Adrenal gland (tissue), 12 donors: Measurements from ENCODE around the gene CORO7. TPM values are rescaled to one million over a fixed set of nuclear protein-coding genes. Genes with fewer than 3 reads are reported as not detected.

ENCODE experiments used
- DNase-seq, 7 donors: peaks; one replicate each; pipeline ENCODE4 v3.0.0-alpha.2; 2019 to 2020
- H3K27ac ChIP-seq, 5 donors: fragments of 200-600 bp; sonication (generic) in 4 of 5; 1 replicate in 3 of 5; 2 replicates in 2 of 5; pipeline versions ENCODE4 v1.5.1 to v1.8.0; 2016 to 2020; ENCODE audit warnings: mild to moderate bottlenecking in 1 of 5
- H3K27me3 ChIP-seq: fragments of 200-600 bp; 2 replicates; pipeline ENCODE4 v1.8.0; 2021
- H3K36me3 ChIP-seq, 2 donors: fragments of 200-600 bp; replicated peaks in 1 of 2; 1 replicate in 1 of 2; 2 replicates in 1 of 2; pipeline versions ENCODE4 v1.5.1 to v1.8.0; 2018 to 2022
- H3K4me1 ChIP-seq, 2 donors: fragments of 200-600 bp; replicated peaks in 1 of 2; 1 replicate in 1 of 2; 2 replicates in 1 of 2; pipeline versions ENCODE4 v1.5.1 to v1.8.0; 2018 to 2021
- H3K4me3 ChIP-seq, 4 donors: fragments of 200-600 bp; sonication (generic) in 3 of 4; one replicate each; pipeline ENCODE4 v1.5.1; 2016 to 2018
- H3K9me3 ChIP-seq, 3 donors: fragments of 200-600 bp; sonication (generic) in 1 of 3; replicated peaks in 1 of 3; 1 replicate in 2 of 3; 2 replicates in 1 of 3; pipeline versions ENCODE4 v1.5.1 to v1.8.0; 2016 to 2021
- POLR2A ChIP-seq, 2 donors: fragments of 450-650 bp; IDR thresholded peaks; one replicate each; pipeline ENCODE4 v1.6.1; 2017; ENCODE audit warnings: antibody characterized with exemption in 2 of 2, mild to moderate bottlenecking in 2 of 2, moderate library complexity in 1 of 2
- WGBS, 4 donors: extraction: QIAGEN DNeasy Blood & Tissue Kit in 2 of 4; methylation state at CpG; one replicate each; pipeline versions ENCODE4 v1.1.5 to v1.1.7; 2013 to 2017; 5-methylcytosine and 5-hydroxymethylcytosine counted together
- intact Hi-C, 2 donors: fragments of 100-400 bp; cut with DNase I; formaldehyde crosslinking; loops; one replicate each; pipeline versions ENCODE4 v1.14.1 to v1.15.0; 2022 to 2023
- polyA plus RNA-seq, 3 donors: library from polyadenylated mRNA; stranded (reverse); fragments of 200-250 nt in 2 of 3; fragments of 350-450 nt in 1 of 3; fragmentation: Illumina TruSeq in 1 of 3; extraction: RNeasy Lipid Tissue Mini Kit (QIAGEN cat#74804) in 1 of 3; gene quantifications; one replicate each; pipeline ENCODE4 v1.2.3, GENCODE V29; 2013 to 2014
- small RNA-seq, 2 donors: library from RNA; depleted of rRNA; stranded (forward); fragments of <200 nt; gene quantifications; one replicate each; pipeline ENCODE3, GENCODE V24; 2016
- total RNA-seq, 9 donors: library from RNA; depleted of rRNA in 4 of 9; stranded (reverse); fragments of >200 nt in 4 of 9; fragments of 120-200 nt in 1 of 9; fragmentation: NEBNext Ultra II Directional in 1 of 9; extraction: Animal tissue kit (Norgen Biotek cat#: 25700) in 1 of 9; gene quantifications; one replicate each; pipeline versions ENCODE4 v1.1.0 to v1.2.4, GENCODE V29; 2013 to 2023
- TF ChIP-seq, protein P1 (sequence below), 6 experiments: fragments of 450-650 bp in 4 of 6; fragments of 200-600 bp in 2 of 6; sonication (generic) in 1 of 6; IDR thresholded peaks; 1 replicate in 5 of 6; 2 replicates in 1 of 6; pipeline versions ENCODE4 v1.5.1 to v1.8.0; 2016 to 2021; ENCODE audit warnings: antibody characterized with exemption in 6 of 6, mild to moderate bottlenecking in 2 of 6, moderate library complexity in 1 of 6
- donor health status: healthy with polysubstance abuse.
- donor health status: Bipolar disorder and iron deficiency.
- donor health status: DM: yes; HTN: yes; CAD: no.
- donor health status: DM: no; HTN: no; CAD: no.
- donor health status: DM: no; HTN: no; CAD: no.
- donor health status: DM: yes; HTN: yes; CAD: no.

Gene CORO7
- total and polyA plus RNA-seq, 12 donors: 4.3 to 61.0 (median 34.7) TPM

DNA sequence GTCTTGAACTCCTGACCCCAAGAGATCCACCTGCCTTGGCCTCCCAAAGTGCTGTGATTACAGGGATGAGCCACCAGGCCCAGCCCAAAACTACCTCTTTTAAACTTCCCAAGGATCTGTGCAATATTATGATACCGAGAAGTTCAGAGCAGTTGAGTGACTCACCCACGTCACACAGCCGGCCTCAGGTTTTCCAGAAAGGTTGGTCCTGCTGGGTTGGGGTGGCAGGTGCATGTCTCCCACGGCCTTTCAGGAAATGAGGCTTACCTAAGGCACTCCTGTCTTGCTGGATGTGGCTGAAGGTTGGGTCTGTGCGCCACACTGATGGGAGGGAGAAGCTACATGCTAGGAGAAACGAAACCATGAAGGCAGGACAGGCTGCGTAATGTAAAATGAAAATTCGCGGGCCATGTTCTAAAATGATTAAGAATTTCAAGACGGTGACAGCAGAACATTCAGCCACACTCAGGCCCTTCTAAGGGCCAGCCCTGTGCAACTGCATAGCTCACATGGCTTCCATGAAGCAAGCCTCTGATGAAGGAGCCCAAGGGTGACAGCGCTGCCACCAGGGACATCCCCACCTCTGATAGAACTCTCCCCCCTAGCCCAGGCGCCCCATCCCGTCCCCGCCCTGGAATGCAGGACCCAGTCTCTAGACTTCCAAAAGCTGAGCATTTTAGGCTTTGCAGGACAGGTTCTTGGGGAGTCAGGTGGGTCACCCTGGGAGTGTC lies 107.1 kb downstream of the CORO7 start:
- intact Hi-C loops: no loop called here
- no peak for DNase-seq
- Histone ChIP-seq H3K27ac (peak overlapping the region in 2 of 5 donors; percentile 10 to 71), H3K4me3 (no peak overlapping the region), H3K9me3 (no peaks in the 10 kb centered on the region), H3K27me3 (no peaks in the 10 kb centered on the region), H3K36me3 (no peaks in the 10 kb centered on the region), H3K4me1 (peaks cover 7 to 12% of the 10 kb centered on the region in 2 donors)
- no peak for TF ChIP-seq POLR2A (IDR thresholded peaks at IDR 0.05)
- TF ChIP-seq, protein P1, sequence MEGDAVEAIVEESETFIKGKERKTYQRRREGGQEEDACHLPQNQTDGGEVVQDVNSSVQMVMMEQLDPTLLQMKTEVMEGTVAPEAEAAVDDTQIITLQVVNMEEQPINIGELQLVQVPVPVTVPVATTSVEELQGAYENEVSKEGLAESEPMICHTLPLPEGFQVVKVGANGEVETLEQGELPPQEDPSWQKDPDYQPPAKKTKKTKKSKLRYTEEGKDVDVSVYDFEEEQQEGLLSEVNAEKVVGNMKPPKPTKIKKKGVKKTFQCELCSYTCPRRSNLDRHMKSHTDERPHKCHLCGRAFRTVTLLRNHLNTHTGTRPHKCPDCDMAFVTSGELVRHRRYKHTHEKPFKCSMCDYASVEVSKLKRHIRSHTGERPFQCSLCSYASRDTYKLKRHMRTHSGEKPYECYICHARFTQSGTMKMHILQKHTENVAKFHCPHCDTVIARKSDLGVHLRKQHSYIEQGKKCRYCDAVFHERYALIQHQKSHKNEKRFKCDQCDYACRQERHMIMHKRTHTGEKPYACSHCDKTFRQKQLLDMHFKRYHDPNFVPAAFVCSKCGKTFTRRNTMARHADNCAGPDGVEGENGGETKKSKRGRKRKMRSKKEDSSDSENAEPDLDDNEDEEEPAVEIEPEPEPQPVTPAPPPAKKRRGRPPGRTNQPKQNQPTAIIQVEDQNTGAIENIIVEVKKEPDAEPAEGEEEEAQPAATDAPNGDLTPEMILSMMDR (IDR thresholded peaks at IDR 0.05): no peak
- 88 to 94% (median 91%) methylated on average over 11 to 14 of the region's 14 CpGs for WGBS, 4 donors

DNA sequence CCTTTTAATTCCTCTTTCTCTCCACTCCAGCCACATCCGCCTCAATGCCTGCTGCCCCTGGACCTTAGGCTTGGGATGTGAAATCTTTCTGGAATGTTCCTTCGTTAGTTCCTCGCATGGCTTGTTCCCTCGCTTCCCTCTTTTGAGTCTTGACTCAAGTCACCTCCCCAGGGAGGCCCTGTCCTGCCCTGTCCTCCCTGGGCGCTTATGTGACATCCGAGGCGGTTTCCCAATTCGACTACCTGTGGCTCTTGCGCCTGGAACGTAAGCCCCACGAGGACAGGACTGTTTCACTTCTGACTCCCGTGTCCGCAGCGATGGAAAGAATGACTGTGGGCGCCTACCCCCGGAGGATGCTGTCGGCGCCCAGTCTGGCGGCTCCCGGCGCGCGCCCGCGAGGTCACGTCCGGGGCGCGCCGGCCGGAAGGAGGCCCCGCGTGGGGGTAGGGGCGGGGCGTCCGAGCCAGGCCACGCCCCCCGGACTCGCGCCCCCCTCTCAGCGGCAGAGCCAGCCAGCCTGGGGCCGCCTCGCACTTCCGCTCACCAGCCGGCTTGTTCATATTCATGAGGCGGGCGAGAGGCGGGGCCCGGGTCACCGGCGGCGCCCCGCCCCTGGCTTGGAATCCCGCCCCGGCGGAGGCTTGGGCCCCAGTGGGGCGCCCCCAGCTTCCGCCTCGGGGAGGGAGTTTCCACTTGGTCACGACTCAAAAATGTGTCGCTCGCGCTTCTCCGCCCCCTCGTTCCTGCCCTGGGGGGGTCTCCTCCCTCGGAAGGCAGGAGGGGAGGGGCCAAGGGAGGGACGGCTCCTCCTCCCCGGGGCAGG lies 109.0 kb downstream of the CORO7 start:
- peak overlapping the region in 4 of 5 donors; percentile 66 to 89 (median 79) for H3K27ac ChIP-seq
- peak; percentile 95 to 97 (median 96) for DNase-seq
- TF ChIP-seq, protein P1 (IDR thresholded peaks at IDR 0.05): peak in 1 of 6 experiments; percentile 7
- TF ChIP-seq POLR2A (IDR thresholded peaks at IDR 0.05): peak in 1 of 2 donors; percentile 48
- intact Hi-C loops: no loop called here
- no peaks in the 10 kb centered on the region for H3K9me3 ChIP-seq
- H3K4me1 ChIP-seq: peaks cover 7 to 12% of the 10 kb centered on the region in 2 donors
- peaks cover 0 to 4% of the 10 kb centered on the region in 2 donors for H3K36me3 ChIP-seq
- H3K27me3 ChIP-seq: no peaks in the 10 kb centered on the region
- peak overlapping the region in 2 of 4 donors; percentile 46 to 53 for H3K4me3 ChIP-seq
- WGBS, 4 donors: 3 to 24% (median 4%) methylated on average over 8 to 68 of the region's 68 CpGs

DNA sequence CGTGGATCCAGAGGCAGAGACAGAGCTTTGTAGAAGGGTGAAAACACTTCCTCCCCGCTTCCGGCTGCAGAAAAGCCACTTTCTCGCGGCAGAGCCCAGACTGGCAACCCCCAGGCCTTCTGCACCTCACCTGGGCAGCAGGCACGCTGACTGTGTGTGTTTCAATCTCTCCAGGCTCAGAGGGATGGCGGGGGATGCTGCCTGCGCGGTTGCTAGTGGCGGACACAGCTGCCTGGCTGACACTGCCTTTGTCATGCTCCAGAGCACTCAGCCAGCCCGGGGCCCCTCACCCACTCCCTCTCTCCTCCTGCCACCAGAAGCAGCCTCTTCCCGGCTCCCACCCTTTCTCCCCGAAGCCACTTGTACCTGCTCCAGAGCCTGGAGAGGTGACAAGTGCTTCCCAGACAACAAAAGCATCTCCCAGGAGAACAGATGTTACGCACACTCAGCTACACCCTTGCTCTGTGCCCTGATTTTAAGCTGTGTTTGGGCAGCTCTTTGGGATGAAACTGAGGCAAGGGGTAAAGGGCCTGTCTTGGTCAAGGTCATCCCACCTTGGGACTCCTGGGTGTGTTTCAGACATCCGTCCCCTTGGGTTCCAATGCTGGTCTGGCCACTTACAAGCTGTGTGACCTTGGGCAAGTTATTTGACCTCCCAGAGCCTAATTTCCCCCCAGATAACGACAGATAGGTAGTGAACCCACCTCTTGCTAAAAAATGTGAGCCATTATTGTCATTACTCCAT lies 109.8 kb downstream of the CORO7 start:
- intact Hi-C loops: no loop called here
- H3K36me3 ChIP-seq: peaks cover 0 to 4% of the 10 kb centered on the region in 2 donors
- WGBS, 4 donors: 65 to 73% (median 65%) methylated on average over 10 to 16 of the region's 16 CpGs
- H3K4me3 ChIP-seq: peak overlapping the region in 2 of 4 donors; percentile 46 to 53
- H3K9me3 ChIP-seq: no peaks in the 10 kb centered on the region
- H3K4me1 ChIP-seq: peaks cover 7 to 12% of the 10 kb centered on the region in 2 donors
- peak in 1 of 7 donors; percentile 30 for DNase-seq
- TF ChIP-seq, protein P1 (IDR thresholded peaks at IDR 0.05): no peak
- no peak for TF ChIP-seq POLR2A (IDR thresholded peaks at IDR 0.05)
- no peaks in the 10 kb centered on the region for H3K27me3 ChIP-seq
- H3K27ac ChIP-seq: peak overlapping the region in 4 of 5 donors; percentile 66 to 89 (median 79)

Small RNA genes within 50 kb of the gene (small RNA-seq; reads per million reads assigned to genes)
- gene AC012676.2: 0 reads per million in 2 donors

Other genes with a start within 250 kb of the CORO7 start
- gene SRL, start 174.5 kb downstream of the CORO7 start, total RNA-seq: 1 to 10 TPM in 2 of 9 donors, under 1 TPM in 5, not detected in 2; 0.29 to 1.8 (median 0.58) TPM
- under 1 TPM; 0.24 to 0.57 (median 0.46) TPM for gene SRL, start 174.5 kb downstream of the CORO7 start, polyA plus RNA-seq
- gene TFAP4, start 143.6 kb downstream of the CORO7 start, total RNA-seq: 10 to 100 TPM in 2 of 9 donors, 1 to 10 TPM in 7; 2.5 to 15.4 (median 6.1) TPM
- gene TFAP4, start 143.6 kb downstream of the CORO7 start, polyA plus RNA-seq: 10 to 100 TPM in 1 of 3 donors, 1 to 10 TPM in 2; 3.3 to 10.3 (median 4.5) TPM
- gene GLIS2, start 100.5 kb downstream of the CORO7 start, total RNA-seq: 10 to 100 TPM in 8 of 9 donors, 1 to 10 TPM in 1; 3.3 to 36.2 (median 17.9) TPM
- gene GLIS2, start 100.5 kb downstream of the CORO7 start, polyA plus RNA-seq: 10 to 100 TPM in 2 of 3 donors, 1 to 10 TPM in 1; 2.0 to 16.7 (median 13.4) TPM
- 100 to 1,000 TPM in 1 of 9 donors, 10 to 100 TPM in 8; 35.5 to 162 (median 55.3) TPM for gene PAM16, start 65.3 kb downstream of the CORO7 start, total RNA-seq
- gene PAM16, start 65.3 kb downstream of the CORO7 start, polyA plus RNA-seq: 100 to 1,000 TPM in 2 of 3 donors, 10 to 100 TPM in 1; 25.0 to 310 (median 285) TPM
- 10 to 100 TPM in 8 of 9 donors, 1 to 10 TPM in 1; 2.2 to 44.7 (median 21.7) TPM for gene VASN, start 44.7 kb downstream of the CORO7 start, total RNA-seq
- gene VASN, start 44.7 kb downstream of the CORO7 start, polyA plus RNA-seq: 10 to 100 TPM in 2 of 3 donors, under 1 TPM in 1; 0.77 to 23.9 (median 15.5) TPM
- 100 to 1,000 TPM in 2 of 9 donors, 10 to 100 TPM in 7; 55.0 to 122 (median 80.1) TPM for gene DNAJA3, start 9.3 kb upstream of the CORO7 start, total RNA-seq
- 100 to 1,000 TPM in 1 of 3 donors, 10 to 100 TPM in 2; 21.9 to 166 (median 25.6) TPM for gene DNAJA3, start 9.3 kb upstream of the CORO7 start, polyA plus RNA-seq
- 100 to 1,000 TPM in 1 of 9 donors, 10 to 100 TPM in 8; 51.3 to 104 (median 79.3) TPM for gene NMRAL1, start 58.0 kb upstream of the CORO7 start, total RNA-seq
- gene NMRAL1, start 58.0 kb upstream of the CORO7 start, polyA plus RNA-seq: 100 to 1,000 TPM in 2 of 3 donors, 10 to 100 TPM in 1; 35.0 to 139 (median 126) TPM
- gene HMOX2, start 59.8 kb upstream of the CORO7 start, total RNA-seq: 100 to 1,000 TPM in 1 of 9 donors, 10 to 100 TPM in 8; 46.0 to 113 (median 67.3) TPM
- gene HMOX2, start 59.8 kb upstream of the CORO7 start, polyA plus RNA-seq: 100 to 1,000 TPM in 1 of 3 donors, 10 to 100 TPM in 2; 36.1 to 114 (median 39.0) TPM
- 10 to 100 TPM; 26.0 to 68.0 (median 48.4) TPM for gene CDIP1, start 122.2 kb upstream of the CORO7 start, total RNA-seq
- gene CDIP1, start 122.2 kb upstream of the CORO7 start, polyA plus RNA-seq: 10 to 100 TPM; 23.6 to 41.6 (median 24.5) TPM
- gene C16orf96, start 139.7 kb upstream of the CORO7 start, total RNA-seq: under 1 TPM; 0.14 to 0.61 (median 0.30) TPM
- under 1 TPM in 2 of 3 donors, not detected in 1; 0.07 to 0.16 TPM for gene C16orf96, start 139.7 kb upstream of the CORO7 start, polyA plus RNA-seq
- 10 to 100 TPM; 12.0 to 34.3 (median 17.4) TPM for gene UBALD1, start 198.3 kb upstream of the CORO7 start, total RNA-seq
- gene UBALD1, start 198.3 kb upstream of the CORO7 start, polyA plus RNA-seq: 10 to 100 TPM in 2 of 3 donors, 1 to 10 TPM in 1; 3.7 to 92.7 (median 31.9) TPM
- 10 to 100 TPM; 17.5 to 94.1 (median 71.8) TPM for gene MGRN1, start 208.2 kb upstream of the CORO7 start, total RNA-seq
- 10 to 100 TPM; 23.3 to 35.6 (median 27.3) TPM for gene MGRN1, start 208.2 kb upstream of the CORO7 start, polyA plus RNA-seq